Glutamatergic neuron (in vitro differentiated cells): Measurements from ENCODE around the gene SNX24. TPM values are rescaled to one million over a fixed set of nuclear protein-coding genes. Genes with fewer than 3 reads are reported as not detected.

Experiments used
- DNase-seq: peaks from one replicate; pipeline ENCODE4 v3.0.0; 2022
- H3K27ac Mint-ChIP-seq: one replicate; pipeline ENCODE4 v1.8.0; 2020; ENCODE audit warnings: mild to moderate bottlenecking, mixed read lengths, inconsistent platforms; ENCODE audit not compliant: unreplicated experiment
- H3K27me3 Mint-ChIP-seq: one replicate; pipeline ENCODE4 v1.8.0; 2020; ENCODE audit warnings: mild to moderate bottlenecking, moderate library complexity, mixed read lengths, inconsistent platforms; ENCODE audit not compliant: unreplicated experiment
- H3K36me3 Mint-ChIP-seq: one replicate; pipeline ENCODE4 v1.8.0; 2020; ENCODE audit warnings: mild to moderate bottlenecking, mixed read lengths, inconsistent platforms; ENCODE audit not compliant: unreplicated experiment
- H3K4me1 Mint-ChIP-seq: one replicate; pipeline ENCODE4 v1.8.0; 2020; ENCODE audit warnings: mild to moderate bottlenecking, low read depth, mixed read lengths, inconsistent platforms; ENCODE audit not compliant: unreplicated experiment
- H3K4me3 Mint-ChIP-seq: one replicate; pipeline ENCODE4 v1.8.0; 2020; ENCODE audit warnings: mild to moderate bottlenecking, mixed read lengths, inconsistent platforms; ENCODE audit not compliant: unreplicated experiment
- H3K9me3 Mint-ChIP-seq: one replicate; pipeline ENCODE4 v1.8.0; 2020; ENCODE audit warnings: mild to moderate bottlenecking, moderate library complexity, mixed read lengths, inconsistent platforms; ENCODE audit not compliant: unreplicated experiment
- CTCF ChIP-seq: fragments of 200-600 bp; sonication (generic); IDR thresholded peaks from one replicate; pipeline ENCODE4 v1.5.0; 2021; ENCODE audit not compliant: partially characterized antibody, unreplicated experiment
- total RNA-seq: library from RNA; stranded (reverse); fragmentation: NEBNext Ultra II Directional; extraction: Animal tissue kit (Norgen Biotek cat#: 25700); gene quantifications from one replicate; pipeline ENCODE4 v1.2.1, GENCODE V29; 2021; ENCODE audit not compliant: unreplicated experiment

SNX24 gene
- total RNA-seq, 1 donor from 2014 or later: 21.8 TPM

GRCh38 chr5:122921826-122922225, 76.4 kb downstream of the SNX24 start:
- no peak for TF ChIP-seq CTCF

GRCh38 chr5:122924203-122924602, 78.8 kb downstream of the SNX24 start:
- no peak for DNase-seq
- Mint-ChIP-seq H3K36me3 (no peaks in the 10 kb centered on the region), H3K27ac (no peak overlapping the region), H3K9me3 (no peaks in the 10 kb centered on the region), H3K4me1 (no peaks in the 10 kb centered on the region), H3K4me3 (no peak overlapping the region), H3K27me3 (no peaks in the 10 kb centered on the region)
- TF ChIP-seq CTCF: no peak

More at GRCh38 chr5:122921826-122922225, 76.4 kb downstream of the SNX24 start:
- no peaks in the 10 kb centered on the region for H3K36me3 Mint-ChIP-seq
- no peaks in the 10 kb centered on the region for H3K27me3 Mint-ChIP-seq
- no peaks in the 10 kb centered on the region for H3K4me1 Mint-ChIP-seq
- H3K4me3 Mint-ChIP-seq: no peak overlapping the region
- no peak for DNase-seq
- H3K9me3 Mint-ChIP-seq: no peaks in the 10 kb centered on the region
- no peak overlapping the region for H3K27ac Mint-ChIP-seq

- DNase-seq: no peak
- no peak overlapping the region for H3K4me3 Mint-ChIP-seq
- no peaks in the 10 kb centered on the region for H3K9me3 Mint-ChIP-seq
- no peaks in the 10 kb centered on the region for H3K27me3 Mint-ChIP-seq
- TF ChIP-seq CTCF: no peak
- H3K36me3 Mint-ChIP-seq: no peaks in the 10 kb centered on the region
- no peak overlapping the region for H3K27ac Mint-ChIP-seq
- H3K4me1 Mint-ChIP-seq: no peaks in the 10 kb centered on the region
Observed at GRCh38 chr5:122924719-122925395, 79.4 kb downstream of the SNX24 start.

GRCh38 chr5:122929001-122929400, 83.6 kb downstream of the SNX24 start:
- H3K27me3 Mint-ChIP-seq: peaks cover 1% of the 10 kb centered on the region
- H3K4me3 Mint-ChIP-seq: no peak overlapping the region
- H3K4me1 Mint-ChIP-seq: peaks cover 2% of the 10 kb centered on the region
- no peaks in the 10 kb centered on the region for H3K9me3 Mint-ChIP-seq
- no peak for DNase-seq
- H3K27ac Mint-ChIP-seq: no peak overlapping the region
- no peaks in the 10 kb centered on the region for H3K36me3 Mint-ChIP-seq
- TF ChIP-seq CTCF: no peak

GRCh38 chr5:122929980-122930379, 84.6 kb downstream of the SNX24 start:
- H3K27ac Mint-ChIP-seq: no peak overlapping the region
- no peak for TF ChIP-seq CTCF

More at GRCh38 chr5:122929980-122930379, 84.6 kb downstream of the SNX24 start:
- Mint-ChIP-seq H3K4me3 (no peak overlapping the region), H3K36me3 (no peaks in the 10 kb centered on the region), H3K4me1 (peaks cover 6% of the 10 kb centered on the region), H3K27me3 (peaks cover 2% of the 10 kb centered on the region), H3K9me3 (no peaks in the 10 kb centered on the region)
- DNase-seq: no peak
